HCT116 (cell line): ENCODE data around the gene PHOSPHO2. TPM values are rescaled to one million over a fixed set of nuclear protein-coding genes. Genes with fewer than 3 reads are reported as not detected.

Experiments
- ATAC-seq: fragments of 200-7000 bp; cut with Tn5 transposase; 2 replicates; pipeline ENCODE4 v1.9.1; 2020; ENCODE audit warnings: mild to moderate bottlenecking, moderate library complexity
- BruUV-seq: library from RNA; stranded (reverse); fragments of 400-500 nt; replicated peaks from 2 replicates; lab custom pipeline; 2021; lab: Mats Ljungman, UMichigan
- CTCF ChIA-PET: fragments of 300-600 bp; sonication (Branson Sonifier 250); formaldehyde crosslinking; loops from one replicate; lab custom pipeline; 2021; ENCODE audit warnings: antibody characterized with exemption; lab: Charles Lee
- POLR2A ChIA-PET: fragments of 300-600, 350-600 bp; sonication (Branson Sonifier 250); formaldehyde crosslinking; loops from one replicate; lab custom pipeline; 2021; ENCODE audit warnings: antibody characterized with exemption; lab: Charles Lee
- RAD21 ChIA-PET, 2 experiments: fragments of 300-600 bp; sonication (Branson Sonifier 250); formaldehyde crosslinking; loops; one replicate each; lab custom pipeline; 2023; ENCODE audit warnings: low total read pairs in 2 of 2; ENCODE audit not compliant: uncharacterized antibody in 2 of 2, unreplicated experiment in 2 of 2, low non-redundant PET in 1 of 2; lab: Charles Lee
- DNase-seq: peaks from one replicate; pipeline ENCODE4 v3.0.0-alpha.2; 2010; ENCODE audit warnings: low read depth, low spot score
- H2AFZ ChIP-seq: fragments of 200-600 bp; shearing (Covaris generic), sonication (generic); 2 replicates; pipeline ENCODE4 v1.6.1; 2017; ENCODE audit warnings: low read depth, mixed run types, mixed read lengths, antibody characterized with exemption, low read length; ENCODE audit not compliant: poor library complexity, severe bottlenecking
- H3K27ac ChIP-seq: 2 replicates; pipeline ENCODE4 v1.5.1; 2012; ENCODE audit warnings: low read depth, low read length
- H3K27me3 ChIP-seq: fragments of 200-600 bp; sonication (generic); 2 replicates; pipeline ENCODE4 v1.6.1; 2016; ENCODE audit warnings: mixed run types, low read length, mixed read lengths; ENCODE audit not compliant: insufficient read depth
- H3K36me3 ChIP-seq, 2 experiments: fragments of 200-500 bp in 1 of 2; fragments of 200-600 bp in 1 of 2; sonication (Bioruptor generic) in 1 of 2; sonication (generic) in 1 of 2; 2 replicates each; pipeline versions ENCODE4 v1.5.1 to v1.6.1; 2014 to 2016; ENCODE audit warnings: low read length in 2 of 2, inconsistent platforms in 1 of 2, mixed read lengths in 1 of 2, mixed run types in 1 of 2; ENCODE audit not compliant: insufficient read depth in 2 of 2, control insufficient read depth in 1 of 2
- H3K4me1 ChIP-seq, 2 experiments: fragments of 200-600 bp in 1 of 2; sonication (generic) in 1 of 2; 2 replicates each; pipeline versions ENCODE4 v1.5.1 to v1.6.1; 2012 to 2017; ENCODE audit warnings: low read length in 2 of 2, inconsistent platforms in 1 of 2, mild to moderate bottlenecking in 1 of 2, mixed read lengths in 1 of 2, mixed run types in 1 of 2, moderate library complexity in 1 of 2; ENCODE audit not compliant: insufficient read depth in 2 of 2, control insufficient read depth in 1 of 2
- H3K4me2 ChIP-seq: fragments of 200-600 bp; sonication (generic); 2 replicates; pipeline ENCODE4 v1.6.1; 2017; ENCODE audit warnings: mixed run types, low read length, mixed read lengths
- H3K4me3 ChIP-seq, 2 experiments: fragments of 200-600 bp in 1 of 2; sonication (generic) in 1 of 2; replicated peaks in 1 of 2; 2 replicates each; pipeline ENCODE4 v1.5.1; 2011 to 2016; ENCODE audit warnings: low read length in 2 of 2, control low read depth in 1 of 2, low read depth in 1 of 2, mild to moderate bottlenecking in 1 of 2, mixed read lengths in 1 of 2, mixed run types in 1 of 2
- H3K79me2 ChIP-seq: fragments of 200-600 bp; sonication (generic); 2 replicates; pipeline ENCODE4 v1.6.1; 2017; ENCODE audit warnings: mild to moderate bottlenecking, mixed run types, low read length, moderate library complexity, mixed read lengths; ENCODE audit not compliant: insufficient read depth
- H3K9ac ChIP-seq: fragments of 200-600 bp; sonication (generic); 2 replicates; pipeline ENCODE4 v1.6.1; 2016; ENCODE audit warnings: low read length, mixed read lengths
- H3K9me2 ChIP-seq: fragments of 200-600 bp; sonication (generic), shearing (Covaris generic); 2 replicates; pipeline ENCODE4 v1.6.1; 2017; ENCODE audit warnings: mixed run types, mild to moderate bottlenecking, moderate library complexity; ENCODE audit not compliant: insufficient read depth
- H3K9me3 ChIP-seq, 2 experiments: fragments of 200-500 bp in 1 of 2; fragments of 200-600 bp in 1 of 2; sonication (Bioruptor generic) in 1 of 2; sonication (generic) in 1 of 2; 2 replicates each; pipeline ENCODE4 v1.6.1; 2014 to 2017; ENCODE audit warnings: low read length in 2 of 2, mixed read lengths in 2 of 2, inconsistent platforms in 1 of 2, low read depth in 1 of 2, mild to moderate bottlenecking in 1 of 2, mixed run types in 1 of 2, moderate library complexity in 1 of 2; ENCODE audit not compliant: control insufficient read depth in 1 of 2, insufficient read depth in 1 of 2
- H4K20me1 ChIP-seq: fragments of 200-600 bp; sonication (generic), shearing (Covaris generic); 2 replicates; pipeline ENCODE4 v1.6.1; 2017; ENCODE audit warnings: mixed run types, mild to moderate bottlenecking, moderate library complexity; ENCODE audit not compliant: insufficient read depth
- ATF3 ChIP-seq: IDR thresholded peaks from 2 replicates; pipeline ENCODE4 v1.6.1; 2012
- CBX3 ChIP-seq: IDR thresholded peaks from 2 replicates; pipeline ENCODE4 v1.6.1; 2012; ENCODE audit warnings: low read depth
- EZH2phosphoT487 ChIP-seq: fragments of 200-600 bp; IDR thresholded peaks from 2 replicates; pipeline ENCODE4 v1.6.1; 2018; ENCODE audit warnings: antibody characterized with exemption, borderline replicate concordance
- FOSL1 ChIP-seq: IDR thresholded peaks from 2 replicates; pipeline ENCODE4 v1.6.1; 2012; ENCODE audit warnings: low read depth
- SP1 ChIP-seq: IDR thresholded peaks from 2 replicates; pipeline ENCODE4 v1.6.1; 2012; ENCODE audit warnings: low read depth
- TCF7L2 ChIP-seq: IDR thresholded peaks from 2 replicates; pipeline ENCODE4 v1.7.0; 2011; ENCODE audit warnings: borderline replicate concordance, inconsistent platforms; ENCODE audit not compliant: insufficient read depth, insufficient read length; ENCODE audit errors: extremely low read depth
- YY1 ChIP-seq: IDR thresholded peaks from 2 replicates; pipeline ENCODE4 v1.6.1; 2011; ENCODE audit warnings: low read length, low read depth, moderate library complexity, mild to moderate bottlenecking; ENCODE audit not compliant: insufficient replicate concordance; ENCODE audit errors: extremely low read depth
- ZFX ChIP-seq: fragments of 450-650 bp; IDR thresholded peaks from 2 replicates; pipeline ENCODE4 v1.6.1; 2017
- intact Hi-C: fragments of 100-400 bp; cut with micrococcal nuclease; formaldehyde crosslinking; loops from 2 replicates; pipeline ENCODE4 v1.10.0; 2022
- total RNA-seq: library from RNA; stranded (reverse); gene quantifications from one replicate; pipeline ENCODE4 v1.2.1, GENCODE V29; 2021; ENCODE audit not compliant: unreplicated experiment
- TF ChIP-seq, protein P1 (sequence below): IDR thresholded peaks from 2 replicates; pipeline ENCODE4 v1.6.1; 2012
- TF ChIP-seq, protein P2 (sequence below), 3 experiments: fragments of 200-600 bp in 1 of 3; sonication (generic) in 1 of 3; IDR thresholded peaks in 2 of 3; conservative IDR thresholded peaks in 1 of 3; 2 replicates each; pipeline ENCODE4 v1.5.1; 2012 to 2017; ENCODE audit warnings: low read depth in 2 of 3, low read length in 2 of 3, antibody characterized with exemption in 1 of 3, borderline replicate concordance in 1 of 3, control low read depth in 1 of 3, mild to moderate bottlenecking in 1 of 3, mixed read lengths in 1 of 3, mixed run types in 1 of 3, moderate library complexity in 1 of 3; ENCODE audit not compliant: insufficient read depth in 1 of 3

Gene PHOSPHO2
- total RNA-seq, 1 experiment from 2014 or later, result 2.8 TPM

- no TSS peak for BruUV-seq
- CTCF ChIA-PET, result no interaction called here
Observed at GRCh38 chr2:169705927-169706326, 11.7 kb downstream of the PHOSPHO2 start.

GRCh38 chr2:169707626-169708025 lies 13.4 kb downstream of the PHOSPHO2 start:
- Histone ChIP-seq H3K9me2 (no peaks in the 10 kb centered on the region), H3K4me2 (no peak overlapping the region), H3K4me3 (no peak overlapping the region), H4K20me1 (no peaks in the 10 kb centered on the region), H3K4me1 (no peaks in the 10 kb centered on the region), H3K36me3 (no peaks in the 10 kb centered on the region), H3K9me3 (no peaks in the 10 kb centered on the region), H3K27me3 (no peaks in the 10 kb centered on the region), H3K79me2 (no peaks in the 10 kb centered on the region), H3K27ac (no peak overlapping the region), H2AFZ (no peak overlapping the region), H3K9ac (no peak overlapping the region)
- POLR2A ChIA-PET, result no interaction called here
- DNase-seq (no peak), ATAC-seq (no peak)
- BruUV-seq, result no TSS peak
- RAD21 ChIA-PET, result no interaction called here
- intact Hi-C loops, result no loop called here
- CTCF ChIA-PET, result no interaction called here
- TF ChIP-seq ATF3, result no peak
- TF ChIP-seq, protein P1, sequence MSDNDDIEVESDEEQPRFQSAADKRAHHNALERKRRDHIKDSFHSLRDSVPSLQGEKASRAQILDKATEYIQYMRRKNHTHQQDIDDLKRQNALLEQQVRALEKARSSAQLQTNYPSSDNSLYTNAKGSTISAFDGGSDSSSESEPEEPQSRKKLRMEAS, result no peak
- no peak for TF ChIP-seq ZFX
- no peak for TF ChIP-seq CBX3
- TF ChIP-seq EZH2phosphoT487, result no peak

More at GRCh38 chr2:169705927-169706326, 11.7 kb downstream of the PHOSPHO2 start:
- Histone ChIP-seq H3K4me3 (no peak overlapping the region), H3K9me3 (no peaks in the 10 kb centered on the region), H3K27ac (no peak overlapping the region), H2AFZ (no peak overlapping the region), H3K4me1 (no peaks in the 10 kb centered on the region), H3K9me2 (no peaks in the 10 kb centered on the region), H4K20me1 (no peaks in the 10 kb centered on the region), H3K9ac (no peak overlapping the region), H3K79me2 (no peaks in the 10 kb centered on the region), H3K27me3 (no peaks in the 10 kb centered on the region), H3K4me2 (no peak overlapping the region), H3K36me3 (no peaks in the 10 kb centered on the region)
- intact Hi-C loops, result no loop called here
- ATAC-seq (no peak), DNase-seq (no peak)
- ChIA-PET RAD21 (no interaction called here), POLR2A (no interaction called here)
- TF ChIP-seq SP1 (no peak), EZH2phosphoT487 (no peak), TCF7L2 (no peak), YY1 (no peak), CBX3 (no peak), FOSL1 (no peak)
- TF ChIP-seq, protein P2, sequence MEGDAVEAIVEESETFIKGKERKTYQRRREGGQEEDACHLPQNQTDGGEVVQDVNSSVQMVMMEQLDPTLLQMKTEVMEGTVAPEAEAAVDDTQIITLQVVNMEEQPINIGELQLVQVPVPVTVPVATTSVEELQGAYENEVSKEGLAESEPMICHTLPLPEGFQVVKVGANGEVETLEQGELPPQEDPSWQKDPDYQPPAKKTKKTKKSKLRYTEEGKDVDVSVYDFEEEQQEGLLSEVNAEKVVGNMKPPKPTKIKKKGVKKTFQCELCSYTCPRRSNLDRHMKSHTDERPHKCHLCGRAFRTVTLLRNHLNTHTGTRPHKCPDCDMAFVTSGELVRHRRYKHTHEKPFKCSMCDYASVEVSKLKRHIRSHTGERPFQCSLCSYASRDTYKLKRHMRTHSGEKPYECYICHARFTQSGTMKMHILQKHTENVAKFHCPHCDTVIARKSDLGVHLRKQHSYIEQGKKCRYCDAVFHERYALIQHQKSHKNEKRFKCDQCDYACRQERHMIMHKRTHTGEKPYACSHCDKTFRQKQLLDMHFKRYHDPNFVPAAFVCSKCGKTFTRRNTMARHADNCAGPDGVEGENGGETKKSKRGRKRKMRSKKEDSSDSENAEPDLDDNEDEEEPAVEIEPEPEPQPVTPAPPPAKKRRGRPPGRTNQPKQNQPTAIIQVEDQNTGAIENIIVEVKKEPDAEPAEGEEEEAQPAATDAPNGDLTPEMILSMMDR (IDR thresholded peaks at IDR 0.05 in 2 of 3, conservative IDR thresholded peaks at IDR 0.05 in 1 of 3; ENCODE audit: borderline replicate concordance in 1 of 3, insufficient read depth in 1 of 3, low read depth in 2 of 3, low read length in 2 of 3), result no peak
